Muscle layer of colon (tissue), 2 donors: ENCODE measurements around the gene PCDHGA9.
A peak's percentile ranks its signal among the peaks of the same experiment; 100 is the strongest.
"Not testable (repeated sequence)": the region's sequence is repeated elsewhere in the genome, so short reads cannot be mapped to it uniquely, and the experiment has no call there.

Experiments
- H3K27ac ChIP-seq: one replicate; pipeline ENCODE4 v1.7.0; 2013; ENCODE audit warnings: low read depth, mild to moderate bottlenecking, low read length, moderate library complexity
- H3K27me3 ChIP-seq, 2 donors: one replicate each; pipeline ENCODE4 v1.7.0; 2013; ENCODE audit warnings: low read length in 2 of 2, mild to moderate bottlenecking in 2 of 2; ENCODE audit not compliant: insufficient read depth in 2 of 2, control insufficient read depth in 1 of 2
- H3K36me3 ChIP-seq: one replicate; pipeline ENCODE4 v1.7.0; 2013; ENCODE audit warnings: mild to moderate bottlenecking, low read length; ENCODE audit not compliant: insufficient read depth
- H3K4me1 ChIP-seq: one replicate; pipeline ENCODE4 v1.7.0; 2013; ENCODE audit warnings: mild to moderate bottlenecking, low read length; ENCODE audit not compliant: insufficient read depth
- H3K4me3 ChIP-seq, 2 donors: one replicate each; pipeline ENCODE4 v1.7.0; 2013; ENCODE audit warnings: low read length in 2 of 2, low read depth in 1 of 2, mild to moderate bottlenecking in 1 of 2, moderate library complexity in 1 of 2
- H3K9ac ChIP-seq: one replicate; pipeline ENCODE4 v1.7.0; 2013; ENCODE audit warnings: low read length
- H3K9me3 ChIP-seq: one replicate; pipeline ENCODE4 v1.7.0; 2013; ENCODE audit warnings: mild to moderate bottlenecking, low read length
- donor health status: abdominal sarcoma.
- donor health status: Adenocarcinoma of cecum.

PCDHGA9 gene

DNA sequence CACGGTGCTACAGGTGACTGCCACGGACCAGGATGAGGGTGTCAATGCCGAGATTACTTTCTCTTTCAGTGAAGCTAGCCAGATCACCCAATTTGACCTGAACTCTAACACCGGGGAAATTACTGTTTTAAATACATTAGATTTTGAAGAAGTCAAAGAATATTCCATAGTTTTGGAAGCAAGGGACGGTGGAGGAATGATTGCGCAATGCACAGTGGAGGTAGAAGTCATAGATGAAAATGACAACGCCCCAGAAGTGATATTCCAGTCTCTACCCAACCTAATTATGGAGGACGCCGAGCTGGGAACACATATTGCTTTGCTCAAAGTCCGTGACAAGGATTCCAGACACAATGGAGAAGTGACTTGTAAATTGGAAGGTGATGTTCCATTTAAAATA, 13.9 kb upstream of the PCDHGA9 start:
- H3K4me3 ChIP-seq, result peak overlapping the region in 1 of 2 donors; percentile 33
- peaks cover 79% of the 10 kb centered on the region for H3K9me3 ChIP-seq

DNA sequence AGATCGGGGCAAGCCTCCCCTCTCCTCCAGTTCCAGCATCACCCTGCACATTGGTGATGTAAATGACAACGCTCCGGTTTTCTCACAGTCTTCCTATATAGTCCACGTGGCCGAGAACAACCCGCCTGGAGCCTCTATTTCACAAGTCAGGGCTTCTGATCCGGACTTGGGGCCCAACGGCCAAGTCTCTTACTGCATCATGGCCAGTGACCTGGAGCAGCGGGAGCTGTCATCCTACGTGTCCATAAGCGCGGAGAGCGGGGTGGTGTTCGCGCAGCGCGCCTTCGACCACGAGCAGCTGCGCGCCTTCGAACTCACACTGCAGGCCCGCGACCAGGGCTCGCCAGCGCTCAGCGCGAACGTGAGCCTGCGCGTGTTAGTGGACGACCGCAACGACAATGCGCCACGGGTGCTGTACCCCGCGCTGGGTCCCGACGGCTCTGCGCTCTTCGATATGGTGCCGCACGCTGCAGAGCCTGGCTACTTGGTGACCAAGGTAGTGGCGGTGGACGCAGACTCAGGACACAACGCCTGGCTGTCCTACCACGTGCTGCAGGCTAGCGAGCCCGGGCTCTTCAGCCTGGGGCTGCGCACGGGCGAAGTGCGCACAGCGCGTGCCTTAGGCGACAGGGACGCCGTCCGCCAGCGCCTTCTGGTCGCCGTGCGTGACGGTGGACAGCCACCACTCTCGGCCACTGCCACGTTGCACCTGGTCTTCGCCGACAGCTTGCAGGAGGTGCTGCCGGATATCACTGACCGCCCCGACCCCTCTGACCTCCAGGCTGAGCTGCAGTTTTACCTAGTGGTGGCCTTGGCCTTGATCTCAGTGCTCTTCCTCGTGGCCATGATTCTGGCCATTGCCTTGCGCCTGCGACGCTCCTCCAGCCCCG, 13.2 kb upstream of the PCDHGA9 start:
- Histone ChIP-seq H3K4me3 (peak overlapping the region in 1 of 2 donors; percentile 33), H3K9me3 (peaks cover 79% of the 10 kb centered on the region), H3K9ac (no peak overlapping the region), H3K36me3 (no peaks in the 10 kb centered on the region), H3K27me3 (no peaks in the 10 kb centered on the region), H3K4me1 (no peaks in the 10 kb centered on the region), H3K27ac (no peak overlapping the region)

More for the DNA sequence above, 13.9 kb upstream of the PCDHGA9 start:
- H3K27me3 ChIP-seq, result no peaks in the 10 kb centered on the region
- no peaks in the 10 kb centered on the region for H3K36me3 ChIP-seq
- H3K9ac ChIP-seq, result no peak overlapping the region
- H3K4me1 ChIP-seq, result no peaks in the 10 kb centered on the region
- H3K27ac ChIP-seq, result no peak overlapping the region

DNA sequence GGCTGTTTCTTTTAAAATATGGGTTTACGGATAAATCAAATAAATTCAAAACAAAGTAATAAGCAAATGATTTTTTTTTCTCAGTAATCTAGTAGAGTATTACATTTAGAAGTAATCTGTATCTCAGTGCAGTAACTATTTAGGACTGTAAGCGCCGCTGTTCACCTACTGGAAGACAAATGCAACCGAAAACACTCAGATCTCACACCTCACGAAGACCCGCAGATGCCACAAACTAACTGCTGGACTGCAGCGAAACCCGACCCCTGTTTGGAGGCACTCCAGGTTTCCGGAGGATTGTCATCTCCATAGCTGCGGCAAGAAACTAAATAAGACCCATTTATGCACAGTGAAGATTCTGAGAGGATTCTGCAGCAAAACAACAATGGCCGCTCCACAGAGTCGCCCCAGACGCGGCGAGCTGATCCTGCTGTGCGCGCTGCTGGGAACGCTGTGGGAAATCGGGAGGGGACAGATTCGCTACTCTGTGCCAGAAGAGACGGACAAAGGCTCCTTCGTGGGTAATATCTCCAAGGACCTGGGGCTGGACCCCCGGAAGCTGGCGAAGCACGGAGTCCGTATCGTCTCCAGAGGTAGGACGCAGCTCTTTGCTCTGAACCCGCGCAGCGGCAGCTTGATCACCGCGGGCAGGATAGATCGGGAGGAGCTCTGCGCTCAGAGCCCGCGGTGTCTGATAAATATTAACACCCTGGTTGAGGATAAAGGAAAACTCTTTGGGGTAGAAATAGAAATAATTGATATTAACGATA, 10.0 kb upstream of the PCDHGA9 start, which contains the start of gene PCDHGA8:
Gene PCDHGA8, plus strand, starts transcription at position 205 of the 770 bp plus-strand sequence. Its CDS starts 181 bp downstream, at position 386.
- H3K27me3 ChIP-seq, result no peaks in the 10 kb centered on the region
- no peak within 1 kb of the TSS for H3K9ac ChIP-seq
- no peaks in the 10 kb centered on the region for H3K36me3 ChIP-seq
- peaks cover 70% of the 10 kb centered on the region for H3K9me3 ChIP-seq
- H3K4me1 ChIP-seq, result no peaks in the 10 kb centered on the region
- H3K4me3 ChIP-seq, result peak within 1 kb of the TSS; percentile 4 to 10
- no peak within 1 kb of the TSS for H3K27ac ChIP-seq

DNA sequence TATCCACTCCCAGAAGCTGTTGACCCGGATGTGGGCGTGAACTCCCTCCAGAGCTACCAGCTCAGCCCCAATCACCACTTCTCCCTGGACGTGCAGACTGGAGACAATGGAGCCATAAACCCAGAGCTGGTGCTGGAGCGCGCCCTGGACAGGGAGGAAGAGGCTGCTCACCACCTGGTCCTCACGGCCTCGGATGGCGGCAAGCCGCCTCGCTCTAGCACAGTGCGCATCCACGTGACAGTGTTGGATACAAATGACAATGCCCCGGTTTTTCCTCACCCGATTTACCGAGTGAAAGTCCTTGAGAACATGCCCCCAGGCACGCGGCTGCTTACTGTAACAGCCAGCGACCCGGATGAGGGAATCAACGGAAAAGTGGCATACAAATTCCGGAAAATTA, 9.3 kb upstream of the PCDHGA9 start:
- no peaks in the 10 kb centered on the region for H3K4me1 ChIP-seq
- no peak overlapping the region for H3K9ac ChIP-seq
- H3K27ac ChIP-seq, result no peak overlapping the region
- H3K4me3 ChIP-seq, result no peak overlapping the region
- H3K27me3 ChIP-seq, result no peaks in the 10 kb centered on the region
- H3K9me3 ChIP-seq, result peaks cover 69% of the 10 kb centered on the region
- H3K36me3 ChIP-seq, result no peaks in the 10 kb centered on the region

DNA sequence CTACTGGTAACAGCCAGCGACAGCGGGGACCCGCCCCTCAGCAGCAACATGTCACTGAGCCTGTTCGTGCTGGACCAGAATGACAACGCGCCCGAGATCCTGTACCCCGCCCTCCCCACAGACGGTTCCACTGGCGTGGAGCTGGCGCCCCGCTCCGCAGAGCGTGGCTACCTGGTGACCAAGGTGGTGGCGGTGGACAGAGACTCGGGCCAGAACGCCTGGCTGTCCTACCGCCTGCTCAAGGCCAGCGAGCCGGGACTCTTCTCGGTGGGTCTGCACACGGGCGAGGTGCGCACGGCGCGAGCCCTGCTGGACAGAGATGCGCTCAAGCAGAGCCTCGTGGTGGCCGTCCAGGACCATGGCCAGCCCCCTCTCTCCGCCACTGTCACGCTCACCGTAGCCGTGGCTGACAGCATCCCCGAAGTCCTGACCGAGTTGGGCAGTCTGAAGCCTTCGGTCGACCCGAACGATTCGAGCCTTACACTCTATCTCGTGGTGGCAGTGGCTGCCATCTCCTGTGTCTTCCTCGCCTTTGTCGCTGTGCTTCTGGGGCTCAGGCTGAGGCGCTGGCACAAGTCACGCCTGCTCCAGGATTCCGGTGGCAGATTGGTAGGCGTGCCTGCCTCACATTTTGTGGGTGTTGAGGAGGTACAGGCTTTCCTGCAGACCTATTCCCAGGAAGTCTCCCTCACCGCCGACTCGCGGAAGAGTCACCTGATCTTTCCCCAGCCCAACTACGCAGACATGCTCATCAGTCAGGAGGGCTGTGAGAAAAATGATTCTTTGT, 8.0 kb upstream of the PCDHGA9 start:
- H3K4me3 ChIP-seq, result not testable (repeated sequence)

DNA sequence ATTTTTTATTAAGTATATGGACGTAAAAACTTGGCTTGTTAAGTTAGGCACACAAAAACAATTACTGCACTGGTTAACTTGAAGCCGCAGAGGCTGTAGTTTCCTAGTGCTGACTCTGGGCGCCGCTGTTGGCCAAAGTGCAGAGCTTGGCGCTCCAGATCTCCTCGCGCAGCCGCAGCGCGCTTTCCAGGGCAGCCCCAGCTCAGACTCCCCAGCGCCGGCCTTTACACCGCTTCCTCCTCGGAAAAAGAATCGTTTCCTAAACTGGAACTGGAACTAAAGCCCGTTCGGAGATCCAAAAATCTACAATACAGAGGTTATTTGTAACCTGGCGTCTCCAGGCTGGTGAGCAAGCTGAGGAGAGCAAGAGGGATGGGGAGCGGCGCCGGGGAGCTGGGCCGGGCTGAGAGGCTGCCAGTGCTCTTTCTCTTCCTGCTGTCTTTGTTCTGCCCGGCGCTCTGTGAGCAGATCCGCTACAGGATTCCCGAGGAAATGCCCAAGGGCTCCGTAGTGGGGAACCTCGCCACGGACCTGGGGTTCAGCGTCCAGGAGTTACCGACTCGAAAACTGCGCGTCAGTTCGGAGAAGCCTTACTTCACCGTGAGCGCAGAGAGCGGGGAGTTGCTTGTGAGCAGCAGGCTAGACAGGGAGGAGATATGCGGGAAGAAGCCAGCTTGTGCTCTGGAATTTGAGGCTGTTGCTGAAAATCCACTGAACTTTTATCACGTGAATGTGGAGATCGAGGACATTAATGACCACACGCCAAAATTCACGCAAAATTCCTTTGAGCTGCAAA, 4.6 kb upstream of the PCDHGA9 start, which contains the start of gene PCDHGB5:
Gene PCDHGB5, plus strand, starts transcription at position 192 of the 796 bp plus-strand sequence. Its CDS starts 181 bp downstream, at position 373.
- H3K27me3 ChIP-seq, H3K36me3 ChIP-seq, H3K9ac ChIP-seq, H3K4me1 ChIP-seq, H3K27ac ChIP-seq: not testable (repeated sequence)
- Histone ChIP-seq H3K9me3 (peaks cover 71% of the 10 kb centered on the region), H3K4me3 (peak within 1 kb of the TSS; percentile 20 to 22)

More for the DNA sequence above, 8.0 kb upstream of the PCDHGA9 start:
- H3K9ac ChIP-seq, H3K27me3 ChIP-seq, H3K27ac ChIP-seq, H3K4me1 ChIP-seq, H3K36me3 ChIP-seq: not testable (repeated sequence)
- H3K9me3 ChIP-seq, result peaks cover 71% of the 10 kb centered on the region

DNA sequence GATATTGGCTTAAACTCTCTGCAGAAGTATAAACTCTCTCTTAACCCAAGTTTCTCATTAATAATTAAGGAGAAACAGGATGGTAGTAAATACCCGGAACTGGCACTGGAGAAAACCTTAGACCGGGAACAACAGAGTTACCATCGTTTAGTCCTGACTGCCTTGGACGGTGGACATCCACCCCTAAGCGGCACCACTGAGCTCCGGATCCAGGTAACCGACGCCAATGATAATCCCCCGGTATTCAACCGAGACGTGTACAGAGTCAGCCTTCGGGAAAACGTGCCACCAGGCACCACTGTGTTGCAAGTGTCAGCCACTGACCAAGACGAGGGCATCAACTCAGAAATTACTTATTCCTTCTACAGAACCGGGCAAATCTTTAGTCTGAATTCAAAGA, 4.0 kb upstream of the PCDHGA9 start:
- Histone ChIP-seq H3K4me1 (no peaks in the 10 kb centered on the region), H3K9ac (no peak overlapping the region), H3K27me3 (no peaks in the 10 kb centered on the region), H3K9me3 (peaks cover 71% of the 10 kb centered on the region), H3K36me3 (no peaks in the 10 kb centered on the region), H3K4me3 (peak overlapping the region in 1 of 2 donors; percentile 22), H3K27ac (no peak overlapping the region)

DNA sequence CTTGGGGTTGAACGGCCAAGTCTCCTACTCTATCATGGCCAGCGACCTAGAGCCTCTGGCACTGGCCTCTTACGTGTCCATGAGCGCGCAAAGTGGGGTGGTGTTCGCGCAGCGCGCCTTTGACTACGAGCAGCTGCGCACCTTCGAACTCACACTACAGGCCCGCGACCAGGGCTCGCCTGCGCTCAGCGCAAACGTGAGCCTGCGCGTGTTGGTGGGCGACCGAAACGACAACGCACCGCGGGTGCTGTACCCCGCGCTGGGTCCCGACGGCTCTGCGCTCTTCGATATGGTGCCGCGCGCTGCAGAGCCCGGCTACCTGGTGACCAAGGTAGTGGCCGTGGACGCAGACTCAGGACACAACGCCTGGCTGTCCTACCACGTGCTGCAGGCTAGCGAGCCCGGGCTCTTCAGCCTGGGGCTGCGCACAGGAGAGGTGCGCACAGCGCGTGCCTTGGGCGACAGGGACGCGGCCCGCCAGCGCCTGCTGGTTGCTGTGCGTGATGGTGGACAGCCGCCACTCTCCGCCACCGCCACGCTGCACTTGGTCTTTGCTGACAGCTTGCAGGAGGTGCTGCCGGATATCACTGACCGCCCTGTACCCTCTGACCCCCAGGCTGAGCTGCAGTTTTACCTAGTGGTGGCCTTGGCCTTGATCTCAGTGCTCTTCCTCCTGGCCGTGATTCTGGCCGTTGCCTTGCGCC, 2.9 kb upstream of the PCDHGA9 start:
- H3K27ac ChIP-seq, result no peak overlapping the region
- H3K4me3 ChIP-seq, result peak overlapping the region; percentile 11 to 22
- H3K9ac ChIP-seq, result no peak overlapping the region
- H3K9me3 ChIP-seq, result peaks cover 70% of the 10 kb centered on the region
- H3K4me1 ChIP-seq, result no peaks in the 10 kb centered on the region
- no peaks in the 10 kb centered on the region for H3K27me3 ChIP-seq
- no peaks in the 10 kb centered on the region for H3K36me3 ChIP-seq

DNA sequence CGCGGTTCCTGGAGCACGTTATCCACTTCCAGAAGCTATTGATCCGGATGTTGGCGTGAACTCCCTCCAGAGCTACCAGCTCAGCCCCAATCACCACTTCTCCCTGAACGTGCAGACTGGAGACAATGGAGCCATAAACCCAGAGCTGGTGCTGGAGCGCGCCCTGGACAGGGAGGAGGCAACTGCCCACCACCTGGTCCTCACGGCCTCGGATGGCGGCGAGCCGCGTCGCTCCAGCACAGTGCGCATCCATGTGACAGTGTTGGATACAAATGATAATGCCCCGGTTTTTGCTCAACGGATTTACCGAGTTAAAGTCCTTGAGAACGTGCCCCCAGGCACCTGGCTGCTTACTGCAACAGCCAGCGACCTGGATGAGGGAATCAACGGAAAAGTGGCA, 809 bp downstream of the PCDHGA9 start:
- H3K4me1 ChIP-seq, result no peaks in the 10 kb centered on the region
- no peaks in the 10 kb centered on the region for H3K27me3 ChIP-seq
- no peak overlapping the region for H3K27ac ChIP-seq
- peaks cover 80% of the 10 kb centered on the region for H3K9me3 ChIP-seq
- peak overlapping the region in 1 of 2 donors; percentile 36 for H3K4me3 ChIP-seq
- H3K9ac ChIP-seq, result no peak overlapping the region
- no peaks in the 10 kb centered on the region for H3K36me3 ChIP-seq
